ENCODE data around the gene CNDP1. TPM values are rescaled to one million over a fixed set of nuclear protein-coding genes. Genes with fewer than 3 reads are reported as not detected.

The CNDP1 gene
- total RNA-seq, 1 donor from 2014 or later = 0.27 TPM

DNA sequence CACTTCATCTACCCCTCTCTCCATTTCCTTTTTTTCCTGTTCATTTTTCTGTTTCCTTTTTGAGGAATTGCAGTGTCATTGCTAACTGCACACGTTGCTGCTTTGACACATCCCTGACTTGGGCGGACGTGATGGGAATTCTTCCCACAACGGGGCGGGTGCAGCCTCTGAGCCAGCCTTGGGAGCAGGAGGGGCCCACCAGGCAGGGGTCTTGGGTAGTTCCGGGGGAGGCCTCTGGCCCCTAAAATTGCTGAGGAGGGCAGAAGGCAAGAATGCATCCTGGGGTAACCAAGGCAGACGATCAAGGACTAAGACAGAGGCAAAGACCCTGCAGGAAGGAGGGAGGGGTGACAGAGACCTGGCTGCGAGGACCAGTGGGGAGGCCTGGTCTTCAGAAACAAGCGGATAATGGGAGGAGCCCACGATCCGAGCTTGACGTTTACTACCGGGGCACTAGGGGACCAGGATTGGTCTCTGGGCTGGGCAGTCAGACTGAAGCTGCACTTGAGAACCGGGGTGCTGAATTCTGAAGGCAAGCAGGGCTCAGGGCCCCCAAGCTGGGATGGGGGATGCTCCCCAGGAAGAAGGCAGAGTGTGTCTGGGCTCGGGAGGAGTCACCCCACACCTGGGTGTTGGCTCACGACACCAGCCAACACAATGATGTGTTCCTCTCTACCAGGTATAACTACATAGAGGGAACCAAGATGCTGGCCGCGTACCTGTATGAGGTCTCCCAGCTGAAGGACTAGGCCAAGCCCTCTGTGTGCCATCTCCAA lies 14.8 kb upstream of the CNDP1 start:
- TF ChIP-seq, protein P1, sequence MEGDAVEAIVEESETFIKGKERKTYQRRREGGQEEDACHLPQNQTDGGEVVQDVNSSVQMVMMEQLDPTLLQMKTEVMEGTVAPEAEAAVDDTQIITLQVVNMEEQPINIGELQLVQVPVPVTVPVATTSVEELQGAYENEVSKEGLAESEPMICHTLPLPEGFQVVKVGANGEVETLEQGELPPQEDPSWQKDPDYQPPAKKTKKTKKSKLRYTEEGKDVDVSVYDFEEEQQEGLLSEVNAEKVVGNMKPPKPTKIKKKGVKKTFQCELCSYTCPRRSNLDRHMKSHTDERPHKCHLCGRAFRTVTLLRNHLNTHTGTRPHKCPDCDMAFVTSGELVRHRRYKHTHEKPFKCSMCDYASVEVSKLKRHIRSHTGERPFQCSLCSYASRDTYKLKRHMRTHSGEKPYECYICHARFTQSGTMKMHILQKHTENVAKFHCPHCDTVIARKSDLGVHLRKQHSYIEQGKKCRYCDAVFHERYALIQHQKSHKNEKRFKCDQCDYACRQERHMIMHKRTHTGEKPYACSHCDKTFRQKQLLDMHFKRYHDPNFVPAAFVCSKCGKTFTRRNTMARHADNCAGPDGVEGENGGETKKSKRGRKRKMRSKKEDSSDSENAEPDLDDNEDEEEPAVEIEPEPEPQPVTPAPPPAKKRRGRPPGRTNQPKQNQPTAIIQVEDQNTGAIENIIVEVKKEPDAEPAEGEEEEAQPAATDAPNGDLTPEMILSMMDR (IDR thresholded peaks at IDR 0.05; ENCODE audit: partially characterized antibody, unreplicated experiment) = no peak
- no peak overlapping the region for H3K27ac Mint-ChIP-seq (ENCODE audit: unreplicated experiment)
- DNase-seq = no peak
- no peaks in the 10 kb centered on the region for H3K4me1 Mint-ChIP-seq (ENCODE audit: low read depth, unreplicated experiment)
- peaks cover 27% of the 10 kb centered on the region for H3K36me3 Mint-ChIP-seq (ENCODE audit: unreplicated experiment)
- H3K27me3 Mint-ChIP-seq (ENCODE audit: unreplicated experiment) = peaks cover 4% of the 10 kb centered on the region
- H3K9me3 Mint-ChIP-seq (ENCODE audit: unreplicated experiment) = peaks cover 3% of the 10 kb centered on the region
- no peak overlapping the region for H3K4me3 Mint-ChIP-seq (ENCODE audit: unreplicated experiment)

- peaks cover 7% of the 10 kb centered on the region for H3K9me3 Mint-ChIP-seq (ENCODE audit: unreplicated experiment)
These were observed 14.0 kb upstream of the CNDP1 start for GRCh38 chr18:74520096-74520833.

DNA sequence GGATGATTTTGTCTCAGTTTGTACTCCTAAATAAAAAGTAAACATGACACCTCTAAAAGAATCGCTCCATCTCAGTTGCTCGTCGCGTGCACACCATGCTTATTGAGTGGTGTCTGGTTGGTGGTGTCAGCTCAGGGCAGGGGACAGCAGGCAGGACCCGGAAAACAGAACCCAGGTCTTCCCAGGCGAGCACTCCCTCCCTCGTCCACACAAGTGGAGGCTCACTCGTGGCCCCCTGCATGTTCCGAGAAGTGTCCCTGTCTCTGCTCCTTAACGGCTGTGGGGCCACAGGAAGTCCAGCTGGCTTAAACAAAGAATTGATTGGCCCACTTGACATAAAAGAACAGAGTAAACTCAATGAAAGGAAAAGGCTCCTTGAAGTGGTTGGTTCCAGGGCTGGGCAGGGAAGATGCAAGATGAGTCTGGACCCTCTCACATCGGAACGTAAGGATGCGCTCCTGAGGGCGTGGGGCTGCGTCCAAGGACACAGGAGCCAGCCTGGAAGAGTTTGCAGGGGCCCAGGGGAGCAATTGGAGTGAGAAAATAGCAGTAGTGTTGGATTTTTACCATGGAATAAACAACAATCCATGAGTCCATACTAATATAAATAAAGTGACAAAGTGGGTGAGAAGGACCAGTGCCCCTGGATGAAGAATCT lies 13.1 kb upstream of the CNDP1 start:
- Mint-ChIP-seq H3K27ac (ENCODE audit: unreplicated experiment) (no peak overlapping the region), H3K27me3 (ENCODE audit: unreplicated experiment) (peaks cover 2% of the 10 kb centered on the region), H3K4me1 (ENCODE audit: low read depth, unreplicated experiment) (no peaks in the 10 kb centered on the region), H3K36me3 (ENCODE audit: unreplicated experiment) (peaks cover 31% of the 10 kb centered on the region), H3K4me3 (ENCODE audit: unreplicated experiment) (no peak overlapping the region), H3K9me3 (ENCODE audit: unreplicated experiment) (peaks cover 7% of the 10 kb centered on the region)
- no peak for DNase-seq
- TF ChIP-seq, protein P1 (IDR thresholded peaks at IDR 0.05; ENCODE audit: partially characterized antibody, unreplicated experiment) = no peak

More at GRCh38 chr18:74520096-74520833, 14.0 kb upstream of the CNDP1 start:
- Mint-ChIP-seq H3K27ac (ENCODE audit: unreplicated experiment) (no peak overlapping the region), H3K27me3 (ENCODE audit: unreplicated experiment) (peaks cover 2% of the 10 kb centered on the region), H3K4me3 (ENCODE audit: unreplicated experiment) (no peak overlapping the region), H3K36me3 (ENCODE audit: unreplicated experiment) (peaks cover 28% of the 10 kb centered on the region), H3K4me1 (ENCODE audit: low read depth, unreplicated experiment) (no peaks in the 10 kb centered on the region)
- TF ChIP-seq, protein P1 (IDR thresholded peaks at IDR 0.05; ENCODE audit: partially characterized antibody, unreplicated experiment) = no peak
- DNase-seq = no peak

DNA sequence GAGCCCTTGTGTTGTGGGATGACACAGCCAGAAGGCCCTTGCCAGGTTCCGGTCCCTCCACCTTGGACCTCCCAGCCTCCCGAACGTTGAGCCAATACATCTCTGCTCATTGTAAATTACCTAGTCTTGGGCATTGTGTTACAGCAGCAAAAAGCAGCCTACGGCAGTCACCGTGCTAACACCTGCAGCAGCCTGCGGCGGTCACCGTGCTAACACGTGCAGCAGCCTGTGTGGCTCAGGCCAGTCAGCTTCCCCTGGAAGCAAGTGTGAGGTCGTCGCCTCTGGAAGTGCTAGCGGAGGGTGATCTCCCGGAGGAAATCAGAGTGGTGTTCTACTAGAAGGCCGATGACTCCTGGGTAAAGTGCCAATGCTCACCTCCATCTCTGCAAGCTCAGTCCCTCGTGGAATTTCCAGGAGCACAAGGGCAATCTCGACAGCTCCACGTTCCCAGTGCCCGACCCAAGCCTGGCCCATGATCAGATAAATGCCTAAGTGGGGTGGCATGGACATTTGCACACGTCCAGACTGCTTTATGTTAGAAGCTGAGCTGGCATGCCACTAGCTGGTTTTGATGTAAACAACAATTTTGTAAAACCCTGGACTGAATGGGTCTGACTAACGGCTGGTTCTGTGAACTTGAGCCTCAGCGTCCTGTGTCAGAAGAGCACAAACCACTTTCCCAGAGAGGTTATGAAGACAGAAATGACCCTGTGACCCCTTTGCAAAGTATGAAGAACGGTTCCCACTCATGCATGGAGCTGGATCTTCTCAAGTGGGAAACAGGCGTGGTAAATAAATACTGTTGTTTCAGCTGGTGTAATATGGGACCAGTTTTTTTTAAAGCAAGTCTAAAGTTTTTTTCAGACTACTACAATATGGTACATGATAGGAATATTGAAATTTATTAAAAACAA lies 11.4 kb upstream of the CNDP1 start:
- TF ChIP-seq, protein P1 (IDR thresholded peaks at IDR 0.05; ENCODE audit: partially characterized antibody, unreplicated experiment) = no peak
- no peak for DNase-seq

More for the DNA sequence above, 11.4 kb upstream of the CNDP1 start:
- no peaks in the 10 kb centered on the region for H3K4me1 Mint-ChIP-seq (ENCODE audit: low read depth, unreplicated experiment)
- H3K27ac Mint-ChIP-seq (ENCODE audit: unreplicated experiment) = no peak overlapping the region
- peaks cover 2% of the 10 kb centered on the region for H3K27me3 Mint-ChIP-seq (ENCODE audit: unreplicated experiment)
- H3K4me3 Mint-ChIP-seq (ENCODE audit: unreplicated experiment) = no peak overlapping the region
- peaks cover 7% of the 10 kb centered on the region for H3K9me3 Mint-ChIP-seq (ENCODE audit: unreplicated experiment)
- peaks cover 31% of the 10 kb centered on the region for H3K36me3 Mint-ChIP-seq (ENCODE audit: unreplicated experiment)

Data from glutamatergic neuron (in vitro differentiated cells).